ENCODE data around the gene JAKMIP2. TPM values are rescaled to one million over a fixed set of nuclear protein-coding genes. Genes with fewer than 3 reads are reported as not detected.

Gene JAKMIP2
- total RNA-seq, 4 donors from 2014 or later: 0.83 to 2.6 (median 1.3) TPM

DNA sequence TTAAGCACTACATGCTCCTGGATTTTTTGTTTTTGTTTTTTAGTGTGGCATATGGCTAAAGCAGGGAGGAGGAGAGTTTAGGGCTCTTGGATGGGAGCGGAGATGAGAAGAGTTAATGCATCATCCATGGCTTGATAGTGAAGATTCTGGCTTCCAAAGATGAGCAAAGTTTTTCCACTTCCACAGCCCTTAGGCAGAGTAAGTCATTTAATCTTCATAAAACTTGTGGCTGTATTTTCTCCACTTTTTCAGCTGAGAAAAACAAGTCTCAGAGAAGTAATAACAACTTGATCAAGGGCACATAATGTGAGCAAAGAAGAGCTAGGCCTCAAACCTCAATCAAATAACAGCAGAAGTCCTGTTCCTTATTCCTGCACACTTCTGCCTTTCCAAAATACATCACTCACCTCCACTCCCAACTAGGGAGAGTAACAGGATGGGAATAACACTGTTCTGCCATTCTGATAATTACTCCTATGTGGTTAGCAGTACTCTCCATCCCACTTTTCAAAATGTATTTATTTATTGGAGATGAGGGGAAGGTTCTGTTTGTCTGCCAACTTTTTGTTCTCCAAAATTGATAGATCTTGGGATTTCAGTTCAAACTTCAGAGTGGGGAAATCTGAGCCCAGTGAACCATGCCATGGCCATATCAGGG lies 218.9 kb downstream of the JAKMIP2 start:
- peaks cover 2 to 12% (median 9%) of the 10 kb centered on the region in 4 donors for H3K4me1 ChIP-seq
- H3K9me3 ChIP-seq: no peaks in the 10 kb centered on the region
- WGBS: 89% methylated on average over 1 of the region's 1 CpG
- no peak for DNase-seq (ENCODE audit: extremely low spot score)
- intact Hi-C loops (cut with DNase I): loop anchor here (5.0 kb wide), 2 partner anchors 171 to 341 kb away; no protein-coding TSS in a partner anchor
- TF ChIP-seq, protein P1, sequence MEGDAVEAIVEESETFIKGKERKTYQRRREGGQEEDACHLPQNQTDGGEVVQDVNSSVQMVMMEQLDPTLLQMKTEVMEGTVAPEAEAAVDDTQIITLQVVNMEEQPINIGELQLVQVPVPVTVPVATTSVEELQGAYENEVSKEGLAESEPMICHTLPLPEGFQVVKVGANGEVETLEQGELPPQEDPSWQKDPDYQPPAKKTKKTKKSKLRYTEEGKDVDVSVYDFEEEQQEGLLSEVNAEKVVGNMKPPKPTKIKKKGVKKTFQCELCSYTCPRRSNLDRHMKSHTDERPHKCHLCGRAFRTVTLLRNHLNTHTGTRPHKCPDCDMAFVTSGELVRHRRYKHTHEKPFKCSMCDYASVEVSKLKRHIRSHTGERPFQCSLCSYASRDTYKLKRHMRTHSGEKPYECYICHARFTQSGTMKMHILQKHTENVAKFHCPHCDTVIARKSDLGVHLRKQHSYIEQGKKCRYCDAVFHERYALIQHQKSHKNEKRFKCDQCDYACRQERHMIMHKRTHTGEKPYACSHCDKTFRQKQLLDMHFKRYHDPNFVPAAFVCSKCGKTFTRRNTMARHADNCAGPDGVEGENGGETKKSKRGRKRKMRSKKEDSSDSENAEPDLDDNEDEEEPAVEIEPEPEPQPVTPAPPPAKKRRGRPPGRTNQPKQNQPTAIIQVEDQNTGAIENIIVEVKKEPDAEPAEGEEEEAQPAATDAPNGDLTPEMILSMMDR (IDR thresholded peaks at IDR 0.05): no peak
- TF ChIP-seq EP300 (IDR thresholded peaks at IDR 0.05): no peak
- TF ChIP-seq POLR2AphosphoS5 (IDR thresholded peaks at IDR 0.05): no peak
- no peak for TF ChIP-seq POLR2A (IDR thresholded peaks at IDR 0.05; ENCODE audit: low read depth)
- H3K4me3 ChIP-seq: no peak overlapping the region
- H3K27me3 ChIP-seq: no peaks in the 10 kb centered on the region
- H3K27ac ChIP-seq (replicated peaks in 1 of 4): no peak overlapping the region
- no peaks in the 10 kb centered on the region for H3K36me3 ChIP-seq

DNA sequence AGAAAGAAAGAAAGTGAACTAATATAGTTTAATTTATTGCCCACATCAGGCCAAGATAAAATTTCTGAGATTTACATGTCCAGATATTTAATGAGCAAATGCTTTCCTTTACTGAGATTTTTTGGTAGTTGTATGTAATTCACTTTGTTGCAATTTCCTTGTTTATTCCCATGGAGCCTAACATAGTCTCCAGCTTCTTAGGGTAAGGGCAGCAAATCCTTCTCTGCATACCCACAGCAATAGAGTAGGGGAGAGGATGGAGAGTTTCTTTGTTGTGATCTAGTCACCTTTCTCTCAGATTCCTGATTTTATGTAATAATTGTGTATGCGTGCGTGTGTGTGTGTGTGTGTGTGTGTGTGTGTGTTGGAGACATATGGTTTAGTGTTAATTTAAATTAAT lies 221.1 kb downstream of the JAKMIP2 start:
- no peak overlapping the region for H3K4me3 ChIP-seq
- intact Hi-C loops (cut with DNase I): loop anchor here (5.0 kb wide), 2 partner anchors 169 to 339 kb away; no protein-coding TSS in a partner anchor
- no peaks in the 10 kb centered on the region for H3K36me3 ChIP-seq
- DNase-seq (ENCODE audit: extremely low spot score): no peak
- TF ChIP-seq EP300 (IDR thresholded peaks at IDR 0.05) (no peak), POLR2AphosphoS5 (IDR thresholded peaks at IDR 0.05) (no peak), POLR2A (IDR thresholded peaks at IDR 0.05; ENCODE audit: low read depth) (no peak)
- TF ChIP-seq, protein P1 (IDR thresholded peaks at IDR 0.05): no peak
- H3K4me1 ChIP-seq: peaks cover 2 to 21% (median 18%) of the 10 kb centered on the region in 4 donors
- H3K9me3 ChIP-seq: no peaks in the 10 kb centered on the region
- H3K27me3 ChIP-seq: no peaks in the 10 kb centered on the region
- H3K27ac ChIP-seq (replicated peaks in 1 of 4): no peak overlapping the region
- 89% methylated on average over 2 of the region's 2 CpGs for WGBS

DNA sequence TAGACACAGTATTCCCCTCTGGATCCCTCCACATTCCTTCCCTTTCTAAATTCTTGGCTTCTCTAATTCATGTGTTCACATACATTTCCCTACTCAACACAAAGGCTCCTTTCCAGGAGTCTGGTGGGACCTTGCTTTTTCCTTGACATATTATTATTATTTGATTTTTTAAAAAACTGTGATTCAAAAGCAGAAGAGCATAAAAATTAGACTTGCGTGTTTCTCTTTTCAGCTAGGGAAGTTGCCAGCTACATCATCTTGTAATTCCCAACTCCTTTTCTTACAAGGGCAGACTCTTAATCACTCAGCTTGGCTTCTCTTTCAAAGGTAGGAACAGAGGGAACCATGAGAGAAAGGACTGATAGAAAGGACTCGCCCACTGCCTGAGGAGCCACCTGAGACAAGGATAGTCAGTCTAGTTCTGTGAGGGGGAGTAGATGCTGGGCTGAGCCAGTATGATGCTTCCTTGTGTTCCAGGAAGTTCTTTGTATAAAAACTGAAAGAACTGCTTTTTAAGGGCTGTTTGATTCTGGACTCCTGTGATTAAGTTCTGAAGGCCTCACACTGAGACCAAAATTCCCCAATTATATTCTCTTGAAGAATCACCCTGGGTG lies 221.7 kb downstream of the JAKMIP2 start:
- no peak for TF ChIP-seq POLR2A (IDR thresholded peaks at IDR 0.05; ENCODE audit: low read depth)
- TF ChIP-seq, protein P1 (IDR thresholded peaks at IDR 0.05): no peak
- no peak for TF ChIP-seq POLR2AphosphoS5 (IDR thresholded peaks at IDR 0.05)
- no peak for TF ChIP-seq EP300 (IDR thresholded peaks at IDR 0.05)
- WGBS: 75% methylated on average over 2 of the region's 2 CpGs
- intact Hi-C loops (cut with DNase I): loop anchor here (5.0 kb wide), 2 partner anchors 169 to 339 kb away; no protein-coding TSS in a partner anchor
- peaks cover 2 to 24% (median 20%) of the 10 kb centered on the region in 4 donors for H3K4me1 ChIP-seq
- DNase-seq (ENCODE audit: extremely low spot score): no peak
- H3K36me3 ChIP-seq: no peaks in the 10 kb centered on the region
- H3K4me3 ChIP-seq: no peak overlapping the region
- H3K9me3 ChIP-seq: no peaks in the 10 kb centered on the region
- H3K27ac ChIP-seq (replicated peaks in 1 of 4): no peak overlapping the region
- no peaks in the 10 kb centered on the region for H3K27me3 ChIP-seq

DNA sequence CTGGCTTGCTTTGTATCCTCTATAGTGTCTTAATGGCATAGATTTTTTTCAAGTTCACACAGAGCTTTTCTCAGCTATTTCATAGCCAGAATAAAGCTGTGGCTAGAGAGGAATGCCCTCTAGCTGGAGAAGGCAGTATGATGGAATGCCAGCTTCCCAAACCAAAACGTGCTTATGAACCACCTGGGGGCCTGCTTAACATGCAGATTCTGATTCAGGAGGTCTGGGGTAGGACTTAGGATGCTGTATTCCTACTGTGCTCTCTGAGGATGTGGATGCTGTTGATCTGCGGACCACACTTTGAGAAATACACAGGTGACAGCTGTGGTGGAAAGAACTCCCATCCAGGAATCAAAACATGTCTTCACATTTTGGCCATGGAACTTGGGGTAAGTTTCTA lies 222.8 kb downstream of the JAKMIP2 start:
- no peaks in the 10 kb centered on the region for H3K27me3 ChIP-seq
- intact Hi-C loops (cut with DNase I): loop anchor here (2.0 to 5.0 kb wide), 3 partner anchors 51 to 337 kb away; no protein-coding TSS in a partner anchor
- H3K4me3 ChIP-seq: no peak overlapping the region
- no peak overlapping the region for H3K27ac ChIP-seq (replicated peaks in 1 of 4)
- peaks cover 8 to 34% (median 30%) of the 10 kb centered on the region in 4 donors for H3K4me1 ChIP-seq
- TF ChIP-seq, protein P1 (IDR thresholded peaks at IDR 0.05): peak; percentile 27 to 38 (median 33)
- TF ChIP-seq EP300 (IDR thresholded peaks at IDR 0.05): no peak
- no peaks in the 10 kb centered on the region for H3K9me3 ChIP-seq
- DNase-seq (ENCODE audit: extremely low spot score): no peak
- 58% methylated on average over 2 of the region's 2 CpGs for WGBS
- no peaks in the 10 kb centered on the region for H3K36me3 ChIP-seq
